GM10248 (cell line): ENCODE measurements around the gene XPNPEP1.
"Not testable (repeated sequence)": the region's sequence is repeated elsewhere in the genome, so short reads cannot be mapped to it uniquely, and the experiment has no call there.

ENCODE experiments used
- CTCF ChIA-PET: fragments of 300-600 bp; sonication (Branson Sonifier 250); formaldehyde crosslinking; extraction: SDS; loops from one replicate; lab custom pipeline; 2021; ENCODE audit warnings: antibody characterized with exemption; lab: Yijun Ruan, JAX
- POLR2A ChIA-PET: fragments of 350-650 bp; sonication (Branson Sonifier 250); formaldehyde crosslinking; extraction: SDS; loops from one replicate; lab custom pipeline; 2020; ENCODE audit warnings: antibody characterized with exemption; lab: Yijun Ruan, JAX
- DNase-seq: peaks from one replicate; pipeline ENCODE4 v3.0.0; 2012; ENCODE audit errors: extremely low spot score
- CTCF ChIP-seq: IDR thresholded peaks from 2 replicates; pipeline ENCODE4 v1.5.1; 2012; ENCODE audit warnings: mild to moderate bottlenecking, low read depth; ENCODE audit errors: extremely low read depth, missing control alignments, control extremely low read depth

XPNPEP1 gene

GRCh38 chr10:109926061-109926745 is 2.9 kb upstream of the XPNPEP1 start:
- ChIA-PET POLR2A (no interaction called here), CTCF (interaction anchor here (0.6 to 1.3 kb wide), 3 partner anchors 8 to 13 kb away, joined by 3 to 4 read pairs (median 3); no protein-coding TSS in a partner anchor)
- no peak for TF ChIP-seq CTCF
- no peak for DNase-seq

GRCh38 chr10:109924967-109925620 is 1.8 kb upstream of the XPNPEP1 start:
- TF ChIP-seq CTCF, result no peak
- no peak for DNase-seq
- CTCF ChIA-PET, result interaction anchor here (1.3 kb wide), 1 partner anchor 12 kb away, joined by 3 read pairs; no protein-coding TSS in a partner anchor
- POLR2A ChIA-PET, result no interaction called here

- ChIA-PET CTCF (interaction anchor here (1.1 to 1.2 kb wide), 2 partner anchors 11 to 40 kb away, joined by 3 to 5 read pairs; no protein-coding TSS in a partner anchor), POLR2A (no interaction called here)
- no peak for DNase-seq
- TF ChIP-seq CTCF, result no peak
These were observed 776 bp upstream of the XPNPEP1 start for GRCh38 chr10:109924087-109924486.

GRCh38 chr10:109922358-109922975 is 844 bp downstream of the XPNPEP1 start:
- CTCF ChIA-PET, result interaction anchor here (0.7 to 2.8 kb wide), 3 partner anchors 10 to 38 kb away, joined by 3 to 9 read pairs (median 4); no protein-coding TSS in a partner anchor
- POLR2A ChIA-PET, result no interaction called here
- DNase-seq, result no peak
- TF ChIP-seq CTCF, result no peak

- TF ChIP-seq CTCF, result no peak
- ChIA-PET CTCF (interaction anchor here (1.5 to 2.8 kb wide), 2 partner anchors 10 to 153 kb away, joined by 3 to 9 read pairs; no protein-coding TSS in a partner anchor), POLR2A (interaction anchor here (0.7 kb wide), 1 partner anchor 9 kb away, joined by 4 read pairs; no protein-coding TSS in a partner anchor)
- no peak for DNase-seq
These were observed 3.3 kb downstream of the XPNPEP1 start for GRCh38 chr10:109920016-109920415.

- no peak for TF ChIP-seq CTCF
- DNase-seq, result no peak
- ChIA-PET POLR2A (interaction anchor here (0.7 kb wide), 1 partner anchor 9 kb away, joined by 4 read pairs; no protein-coding TSS in a partner anchor), CTCF (interaction anchor here (1.5 kb wide), 1 partner anchor 154 kb away, joined by 3 read pairs; no protein-coding TSS in a partner anchor)
These were observed 4.1 kb downstream of the XPNPEP1 start for GRCh38 chr10:109919220-109919619.

GRCh38 chr10:109918707-109919106 is 4.6 kb downstream of the XPNPEP1 start:
- CTCF ChIA-PET, result interaction anchor here (1.4 kb wide), 1 partner anchor 35 kb away, joined by 5 read pairs; no protein-coding TSS in a partner anchor

More at GRCh38 chr10:109918707-109919106, 4.6 kb downstream of the XPNPEP1 start:
- DNase-seq, POLR2A ChIA-PET: not testable (repeated sequence)
